ENCODE data around the gene CATSPER1.
"Not testable (repeated sequence)": the region's sequence is repeated elsewhere in the genome, so short reads cannot be mapped to it uniquely, and the experiment has no call there.

Gene CATSPER1

GRCh38 chr11:66016793-66017177 is 9.5 kb downstream of the CATSPER1 start:
- no peak for FAIRE-seq

- FAIRE-seq = no peak
Measured at GRCh38 chr11:66015936-66016792, 10.1 kb downstream of the CATSPER1 start.

- FAIRE-seq = no peak
Measured at GRCh38 chr11:66015454-66015881, 10.8 kb downstream of the CATSPER1 start.

- no peak for FAIRE-seq
Measured at GRCh38 chr11:66014804-66015453, 11.3 kb downstream of the CATSPER1 start.

- FAIRE-seq = no peak
Measured at GRCh38 chr11:66013762-66014100, 12.5 kb downstream of the CATSPER1 start.

- FAIRE-seq = no peak
Measured at GRCh38 chr11:66012946-66013761, 13.1 kb downstream of the CATSPER1 start.

- no peak for FAIRE-seq
Measured at GRCh38 chr11:66012371-66012945, 13.8 kb downstream of the CATSPER1 start.

GRCh38 chr11:66011785-66012303 is 14.4 kb downstream of the CATSPER1 start, which contains the start of gene CST6:
TSS of gene CST6 (plus strand) at chr11:66012008. CDS start at chr11:66012045, 37 bp downstream.
- FAIRE-seq = no peak

GRCh38 chr11:66011239-66011784 is 15.0 kb downstream of the CATSPER1 start:
- FAIRE-seq = no peak

GRCh38 chr11:66010036-66010435 is 16.2 kb downstream of the CATSPER1 start:
- not testable (repeated sequence) for FAIRE-seq

GRCh38 chr11:66008468-66009101 is 17.7 kb downstream of the CATSPER1 start:
- no peak for FAIRE-seq

- no peak for FAIRE-seq
Measured at GRCh38 chr11:66008095-66008467, 18.2 kb downstream of the CATSPER1 start.

- no peak for FAIRE-seq
Measured at GRCh38 chr11:66007201-66007634, 19.1 kb downstream of the CATSPER1 start.

GRCh38 chr11:66006891-66007176 is 19.4 kb downstream of the CATSPER1 start:
- no peak for FAIRE-seq

GRCh38 chr11:66006134-66006890 is 20.0 kb downstream of the CATSPER1 start:
- no peak for FAIRE-seq

GRCh38 chr11:66004186-66004585 is 22.1 kb downstream of the CATSPER1 start:
- FAIRE-seq = no peak

- no peak for FAIRE-seq
Measured at GRCh38 chr11:66003291-66003690, 23.0 kb downstream of the CATSPER1 start.

- no peak for FAIRE-seq
Measured at GRCh38 chr11:66002648-66003225, 23.5 kb downstream of the CATSPER1 start.

GRCh38 chr11:66001942-66002647 is 24.2 kb downstream of the CATSPER1 start, which contains the start of the genes BANF1 and EIF1AD:
TSS of gene BANF1 (plus strand) at chr11:66002503. CDS start at chr11:66003251, 748 bp downstream.
TSS of gene EIF1AD (minus strand) at chr11:66002157. CDS start at chr11:66000389, 1,768 bp downstream.
- FAIRE-seq = peak; percentile 94

GRCh38 chr11:65997286-65997685 is 29.0 kb downstream of the CATSPER1 start:
- no peak for FAIRE-seq

All from A204.1 (cell line).